ENCODE data around the gene BLOC1S6.

Gene BLOC1S6

DNA sequence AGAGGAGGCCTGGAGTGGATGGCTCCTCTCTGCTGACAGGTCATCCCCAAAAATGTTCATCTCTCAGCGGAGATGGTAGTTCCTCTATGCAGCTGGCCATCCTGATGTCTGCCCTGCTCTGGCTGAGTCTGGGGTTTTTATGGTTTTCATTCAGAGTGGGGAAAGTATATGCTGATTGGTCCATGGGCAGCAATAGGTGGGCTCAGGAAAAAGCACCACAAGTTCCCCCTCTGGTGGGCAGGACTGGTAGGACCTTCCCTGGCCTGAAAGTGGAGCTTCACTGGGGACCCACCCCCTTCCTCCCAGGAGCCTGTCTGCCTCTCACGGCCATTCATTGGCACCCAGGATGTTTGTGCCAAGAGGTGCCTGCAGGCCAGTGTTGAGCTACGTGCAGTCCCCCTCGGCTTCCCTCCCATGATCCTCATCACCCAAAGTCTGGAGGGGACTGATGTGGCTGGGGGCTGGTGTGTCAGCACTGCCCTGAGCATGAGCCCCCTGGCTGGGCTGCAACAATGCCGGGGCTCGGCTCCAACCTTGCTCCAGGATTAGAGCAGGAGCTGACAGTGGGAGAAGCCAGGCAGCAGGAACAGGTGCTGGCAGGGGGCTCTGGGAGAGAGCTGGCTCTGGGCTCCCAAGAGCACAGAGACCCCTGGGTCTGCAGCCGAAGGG, 13.1 kb upstream of the BLOC1S6 start:
- DNase-seq (ENCODE audit: low read depth), result no peak
- TF ChIP-seq, protein P1, sequence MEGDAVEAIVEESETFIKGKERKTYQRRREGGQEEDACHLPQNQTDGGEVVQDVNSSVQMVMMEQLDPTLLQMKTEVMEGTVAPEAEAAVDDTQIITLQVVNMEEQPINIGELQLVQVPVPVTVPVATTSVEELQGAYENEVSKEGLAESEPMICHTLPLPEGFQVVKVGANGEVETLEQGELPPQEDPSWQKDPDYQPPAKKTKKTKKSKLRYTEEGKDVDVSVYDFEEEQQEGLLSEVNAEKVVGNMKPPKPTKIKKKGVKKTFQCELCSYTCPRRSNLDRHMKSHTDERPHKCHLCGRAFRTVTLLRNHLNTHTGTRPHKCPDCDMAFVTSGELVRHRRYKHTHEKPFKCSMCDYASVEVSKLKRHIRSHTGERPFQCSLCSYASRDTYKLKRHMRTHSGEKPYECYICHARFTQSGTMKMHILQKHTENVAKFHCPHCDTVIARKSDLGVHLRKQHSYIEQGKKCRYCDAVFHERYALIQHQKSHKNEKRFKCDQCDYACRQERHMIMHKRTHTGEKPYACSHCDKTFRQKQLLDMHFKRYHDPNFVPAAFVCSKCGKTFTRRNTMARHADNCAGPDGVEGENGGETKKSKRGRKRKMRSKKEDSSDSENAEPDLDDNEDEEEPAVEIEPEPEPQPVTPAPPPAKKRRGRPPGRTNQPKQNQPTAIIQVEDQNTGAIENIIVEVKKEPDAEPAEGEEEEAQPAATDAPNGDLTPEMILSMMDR (conservative IDR thresholded peaks at IDR 0.05; ENCODE audit: low read depth, low read length), result peak; percentile 36
- no peak overlapping the region for H3K4me3 ChIP-seq (ENCODE audit: low read length)

DNA sequence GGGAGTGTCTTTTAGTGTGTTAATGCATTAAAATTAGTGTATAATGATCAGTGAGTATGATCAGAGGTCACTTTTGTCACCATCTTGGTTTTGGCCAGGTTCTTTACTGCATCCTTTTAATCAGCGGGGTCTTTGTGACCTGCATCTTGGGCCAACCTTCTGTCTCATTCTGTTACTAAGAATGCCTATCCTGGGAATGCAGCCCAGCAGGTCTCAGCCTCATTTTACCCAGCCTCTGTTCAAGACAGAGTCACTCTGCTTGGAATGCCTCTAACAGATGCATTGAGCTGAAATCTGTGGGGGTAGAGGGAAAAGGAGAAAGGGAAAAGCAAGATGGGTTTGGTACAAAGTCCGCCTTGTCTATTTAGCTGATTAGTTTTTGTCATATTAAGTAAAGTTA, 5.3 kb upstream of the BLOC1S6 start:
- H3K4me3 ChIP-seq (ENCODE audit: low read length), result no peak overlapping the region
- DNase-seq (ENCODE audit: low read depth), result no peak
- TF ChIP-seq, protein P1 (conservative IDR thresholded peaks at IDR 0.05; ENCODE audit: low read depth, low read length), result no peak

- TF ChIP-seq, protein P1 (conservative IDR thresholded peaks at IDR 0.05; ENCODE audit: low read depth, low read length), result no peak
Measured at GRCh38 chr15:45583731-45584639, 3.2 kb upstream of the BLOC1S6 start.

DNA sequence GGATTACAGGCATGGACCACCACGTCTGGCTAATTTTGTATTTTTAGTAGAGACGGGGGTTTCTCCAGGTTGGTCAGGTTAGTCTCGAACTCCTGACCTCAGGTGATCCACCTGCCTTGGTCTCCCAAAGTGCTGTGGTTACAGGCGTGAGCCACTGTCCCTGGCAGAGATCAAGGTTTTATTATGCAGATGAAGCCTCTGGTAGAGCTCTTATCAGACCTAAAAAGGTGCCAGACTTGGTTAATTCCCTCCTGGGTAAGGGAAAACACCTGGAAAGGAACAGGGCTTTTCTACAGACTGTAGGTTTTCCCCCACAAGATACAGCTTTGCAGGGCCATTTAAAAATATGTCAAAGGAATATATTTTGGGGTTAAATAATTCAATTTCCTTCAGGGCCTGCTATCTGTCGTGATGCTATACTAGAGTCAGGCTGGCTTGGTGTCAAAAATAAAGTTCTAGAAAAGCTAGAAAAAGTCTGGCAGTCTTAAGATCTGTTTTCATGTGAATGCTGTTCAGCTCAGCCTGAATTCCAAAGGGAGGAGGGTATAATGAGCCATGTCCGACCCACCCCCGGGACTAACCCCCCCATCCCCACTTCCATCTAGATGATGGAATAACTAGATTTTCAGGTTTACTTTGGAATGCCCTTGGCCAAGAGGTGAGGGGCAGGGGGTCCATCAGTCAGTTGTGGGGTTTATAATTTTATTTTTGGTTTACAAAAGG, 1.9 kb upstream of the BLOC1S6 start:
- TF ChIP-seq, protein P1 (conservative IDR thresholded peaks at IDR 0.05; ENCODE audit: low read depth, low read length), result no peak
- no peak overlapping the region for H3K4me3 ChIP-seq (ENCODE audit: low read length)
- no peak for DNase-seq (ENCODE audit: low read depth)

More at GRCh38 chr15:45583731-45584639, 3.2 kb upstream of the BLOC1S6 start:
- no peak for DNase-seq (ENCODE audit: low read depth)
- no peak overlapping the region for H3K4me3 ChIP-seq (ENCODE audit: low read length)

GRCh38 chr15:45586125-45586524, 1.1 kb upstream of the BLOC1S6 start:
- no peak for DNase-seq (ENCODE audit: low read depth)
- TF ChIP-seq, protein P1 (conservative IDR thresholded peaks at IDR 0.05; ENCODE audit: low read depth, low read length), result no peak
- H3K4me3 ChIP-seq (ENCODE audit: low read length), result peak overlapping the region; percentile 76

- peak overlapping the region; percentile 76 for H3K4me3 ChIP-seq (ENCODE audit: low read length)
- no peak for DNase-seq (ENCODE audit: low read depth)
- TF ChIP-seq, protein P1 (conservative IDR thresholded peaks at IDR 0.05; ENCODE audit: low read depth, low read length), result no peak
Measured at GRCh38 chr15:45586601-45587094, 531 bp upstream of the BLOC1S6 start.

Measured in retinal pigment epithelial cell (primary cell).